HL-60 (cell line): ENCODE measurements around the gene RBM10.

Source experiments
- DNase-seq, 2 experiments: peaks; one replicate each; pipeline ENCODE4 v3.0.0-alpha.2; 2010 to 2020; ENCODE audit warnings: low read depth in 1 of 2, low spot score in 1 of 2
- H3K27ac ChIP-seq: fragments of 250-450 bp; sonication (Bioruptor Pico); replicated peaks from 2 replicates; pipeline ENCODE4 v1.5.1; 2020; ENCODE audit warnings: mild to moderate bottlenecking, moderate library complexity
- H3K27me3 ChIP-seq: fragments of 250-450 bp; sonication (Bioruptor Pico); 2 replicates; pipeline ENCODE4 v1.5.1; 2021; ENCODE audit warnings: mild to moderate bottlenecking, moderate library complexity; ENCODE audit not compliant: insufficient read depth, poor library complexity, severe bottlenecking
- H3K4me3 ChIP-seq: replicated peaks from 2 replicates; pipeline ENCODE4 v1.5.1; 2011; ENCODE audit warnings: mild to moderate bottlenecking, control low read depth, low read length; ENCODE audit not compliant: insufficient read depth
- GABPA ChIP-seq: IDR thresholded peaks from 2 replicates; pipeline ENCODE4 v1.6.1; 2012; ENCODE audit warnings: low read depth
- POLR2AphosphoS5 ChIP-seq: IDR thresholded peaks from 2 replicates; pipeline ENCODE4 v1.6.1; 2012; ENCODE audit warnings: low read depth
- SPI1 ChIP-seq: IDR thresholded peaks from 2 replicates; pipeline ENCODE4 v1.6.1; 2012; ENCODE audit warnings: low read depth, mild to moderate bottlenecking, borderline replicate concordance
- TF ChIP-seq, protein P1 (sequence below): IDR thresholded peaks from 2 replicates; pipeline ENCODE4 v1.6.1; 2012; ENCODE audit warnings: low read depth; ENCODE audit not compliant: insufficient replicate concordance
- TF ChIP-seq, protein P2 (sequence below): IDR thresholded peaks from one replicate; pipeline ENCODE4 v1.5.1; 2011; ENCODE audit warnings: low read length, control low read depth, inconsistent platforms; ENCODE audit not compliant: insufficient read depth

The RBM10 gene

DNA sequence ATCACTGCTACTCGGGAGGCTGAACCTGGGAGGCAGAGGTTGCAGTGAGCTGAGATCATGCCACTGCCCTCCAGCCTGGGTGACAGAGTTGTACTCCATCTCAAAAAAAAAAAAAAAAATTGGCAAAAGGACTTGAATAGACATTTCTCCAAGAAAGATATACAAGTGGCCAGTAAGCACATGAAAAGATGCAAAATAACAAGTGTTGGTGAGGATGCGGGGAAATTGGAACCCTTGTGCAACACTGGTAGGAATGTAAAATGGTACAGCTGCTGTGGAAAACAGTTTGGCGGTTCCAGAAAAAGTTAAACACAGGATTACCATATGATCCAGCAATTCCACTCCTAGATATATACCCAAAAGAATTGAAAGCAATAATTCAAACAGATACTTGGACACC is 19.4 kb downstream of the RBM10 start:
- no peak for DNase-seq

DNA sequence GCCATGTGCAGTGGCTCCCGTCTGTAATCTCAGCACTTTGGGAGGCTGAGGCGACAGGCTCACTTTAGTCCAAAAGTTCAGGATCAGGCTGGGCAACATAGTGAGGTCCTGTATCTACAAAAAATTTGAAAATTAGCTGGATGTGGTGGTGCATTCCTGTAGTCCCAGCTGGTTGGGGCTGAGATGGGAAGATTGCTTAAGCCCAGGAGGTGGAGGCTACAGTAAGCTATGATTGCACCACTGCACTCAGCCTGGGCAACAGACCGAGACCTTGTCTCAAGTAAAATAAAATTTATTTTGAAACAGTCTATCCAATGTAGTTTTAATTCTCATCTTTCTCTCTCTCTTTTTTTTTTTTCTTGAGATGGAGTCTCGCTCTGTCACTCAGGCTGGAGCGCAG is 21.1 kb downstream of the RBM10 start:
- H3K27me3 ChIP-seq: no peaks in the 10 kb centered on the region
- DNase-seq: no peak
- TF ChIP-seq, protein P1, sequence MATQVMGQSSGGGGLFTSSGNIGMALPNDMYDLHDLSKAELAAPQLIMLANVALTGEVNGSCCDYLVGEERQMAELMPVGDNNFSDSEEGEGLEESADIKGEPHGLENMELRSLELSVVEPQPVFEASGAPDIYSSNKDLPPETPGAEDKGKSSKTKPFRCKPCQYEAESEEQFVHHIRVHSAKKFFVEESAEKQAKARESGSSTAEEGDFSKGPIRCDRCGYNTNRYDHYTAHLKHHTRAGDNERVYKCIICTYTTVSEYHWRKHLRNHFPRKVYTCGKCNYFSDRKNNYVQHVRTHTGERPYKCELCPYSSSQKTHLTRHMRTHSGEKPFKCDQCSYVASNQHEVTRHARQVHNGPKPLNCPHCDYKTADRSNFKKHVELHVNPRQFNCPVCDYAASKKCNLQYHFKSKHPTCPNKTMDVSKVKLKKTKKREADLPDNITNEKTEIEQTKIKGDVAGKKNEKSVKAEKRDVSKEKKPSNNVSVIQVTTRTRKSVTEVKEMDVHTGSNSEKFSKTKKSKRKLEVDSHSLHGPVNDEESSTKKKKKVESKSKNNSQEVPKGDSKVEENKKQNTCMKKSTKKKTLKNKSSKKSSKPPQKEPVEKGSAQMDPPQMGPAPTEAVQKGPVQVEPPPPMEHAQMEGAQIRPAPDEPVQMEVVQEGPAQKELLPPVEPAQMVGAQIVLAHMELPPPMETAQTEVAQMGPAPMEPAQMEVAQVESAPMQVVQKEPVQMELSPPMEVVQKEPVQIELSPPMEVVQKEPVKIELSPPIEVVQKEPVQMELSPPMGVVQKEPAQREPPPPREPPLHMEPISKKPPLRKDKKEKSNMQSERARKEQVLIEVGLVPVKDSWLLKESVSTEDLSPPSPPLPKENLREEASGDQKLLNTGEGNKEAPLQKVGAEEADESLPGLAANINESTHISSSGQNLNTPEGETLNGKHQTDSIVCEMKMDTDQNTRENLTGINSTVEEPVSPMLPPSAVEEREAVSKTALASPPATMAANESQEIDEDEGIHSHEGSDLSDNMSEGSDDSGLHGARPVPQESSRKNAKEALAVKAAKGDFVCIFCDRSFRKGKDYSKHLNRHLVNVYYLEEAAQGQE: no peak
- TF ChIP-seq SPI1: no peak
- TF ChIP-seq, protein P2, sequence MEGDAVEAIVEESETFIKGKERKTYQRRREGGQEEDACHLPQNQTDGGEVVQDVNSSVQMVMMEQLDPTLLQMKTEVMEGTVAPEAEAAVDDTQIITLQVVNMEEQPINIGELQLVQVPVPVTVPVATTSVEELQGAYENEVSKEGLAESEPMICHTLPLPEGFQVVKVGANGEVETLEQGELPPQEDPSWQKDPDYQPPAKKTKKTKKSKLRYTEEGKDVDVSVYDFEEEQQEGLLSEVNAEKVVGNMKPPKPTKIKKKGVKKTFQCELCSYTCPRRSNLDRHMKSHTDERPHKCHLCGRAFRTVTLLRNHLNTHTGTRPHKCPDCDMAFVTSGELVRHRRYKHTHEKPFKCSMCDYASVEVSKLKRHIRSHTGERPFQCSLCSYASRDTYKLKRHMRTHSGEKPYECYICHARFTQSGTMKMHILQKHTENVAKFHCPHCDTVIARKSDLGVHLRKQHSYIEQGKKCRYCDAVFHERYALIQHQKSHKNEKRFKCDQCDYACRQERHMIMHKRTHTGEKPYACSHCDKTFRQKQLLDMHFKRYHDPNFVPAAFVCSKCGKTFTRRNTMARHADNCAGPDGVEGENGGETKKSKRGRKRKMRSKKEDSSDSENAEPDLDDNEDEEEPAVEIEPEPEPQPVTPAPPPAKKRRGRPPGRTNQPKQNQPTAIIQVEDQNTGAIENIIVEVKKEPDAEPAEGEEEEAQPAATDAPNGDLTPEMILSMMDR: no peak
- no peak for TF ChIP-seq GABPA
- TF ChIP-seq POLR2AphosphoS5: no peak
- no peak overlapping the region for H3K27ac ChIP-seq
- H3K4me3 ChIP-seq: no peak overlapping the region

More for the DNA sequence above, 19.4 kb downstream of the RBM10 start:
- H3K27ac ChIP-seq: no peak overlapping the region
- no peaks in the 10 kb centered on the region for H3K27me3 ChIP-seq
- H3K4me3 ChIP-seq: no peak overlapping the region
- TF ChIP-seq, protein P1: no peak
- TF ChIP-seq GABPA (no peak), SPI1 (no peak), POLR2AphosphoS5 (no peak)

DNA sequence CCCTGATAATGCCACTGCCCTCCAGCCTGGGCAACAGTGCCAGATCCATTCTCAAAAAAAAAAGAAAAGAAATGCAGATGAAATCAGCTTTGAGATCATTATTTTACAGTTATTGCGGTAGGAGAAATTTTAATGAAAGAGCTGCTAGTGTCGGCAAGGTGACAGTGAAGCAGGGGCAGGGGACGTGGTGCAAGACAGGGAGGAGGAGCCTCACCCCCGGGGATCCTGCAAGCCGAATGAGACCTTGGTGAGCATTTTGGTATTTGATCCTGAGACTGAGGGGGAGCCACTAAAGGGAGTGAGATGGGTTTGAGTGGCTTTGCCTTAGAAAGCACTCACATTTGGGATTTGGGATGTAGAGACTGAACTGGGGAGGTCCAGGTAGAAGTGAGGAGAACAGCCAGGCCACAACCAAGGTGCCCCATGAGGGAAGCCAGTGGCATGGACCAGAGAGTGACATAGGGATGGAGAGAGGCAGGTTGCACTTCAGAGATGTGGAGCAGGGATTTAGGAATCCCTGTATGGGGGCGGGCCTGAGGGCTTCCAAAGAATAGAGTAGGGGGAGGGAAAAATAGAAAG is 23.6 kb downstream of the RBM10 start:
- Histone ChIP-seq H3K27me3 (no peaks in the 10 kb centered on the region), H3K27ac (no peak overlapping the region), H3K4me3 (no peak overlapping the region)
- no peak for DNase-seq
- TF ChIP-seq, protein P2: no peak

DNA sequence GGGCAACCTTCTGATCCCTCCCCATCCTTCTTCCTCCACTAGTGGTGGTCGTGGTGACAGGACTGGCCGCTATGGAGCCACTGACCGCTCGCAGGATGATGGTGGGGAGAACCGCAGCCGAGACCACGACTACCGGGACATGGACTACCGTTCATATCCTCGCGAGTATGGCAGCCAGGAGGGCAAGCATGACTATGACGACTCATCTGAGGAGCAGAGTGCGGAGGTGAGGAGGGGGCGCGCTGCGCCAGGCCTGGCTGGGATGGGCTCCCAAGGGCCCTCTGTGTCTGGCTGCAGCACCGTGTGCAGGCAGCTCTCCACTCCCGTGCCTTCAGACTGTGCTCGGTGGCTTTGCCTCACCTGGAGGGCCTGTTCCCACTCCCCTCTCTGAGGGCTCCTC is 24.3 kb downstream of the RBM10 start:
- no peaks in the 10 kb centered on the region for H3K27me3 ChIP-seq
- DNase-seq: no peak
- TF ChIP-seq, protein P2: no peak
- TF ChIP-seq, protein P1: no peak
- no peak overlapping the region for H3K4me3 ChIP-seq
- no peak overlapping the region for H3K27ac ChIP-seq
